GM19240 (cell line): ENCODE data around the gene CUX1.
"Not testable (repeated sequence)": the region's sequence is repeated elsewhere in the genome, so short reads cannot be mapped to it uniquely, and the experiment has no call there.

ENCODE experiments used
- DNase-seq: peaks from one replicate; pipeline ENCODE4 v3.0.0; 2011; ENCODE audit warnings: low spot score; ENCODE audit not compliant: insufficient read length

The CUX1 gene

GRCh38 chr7:102138676-102139075 lies 321.2 kb downstream of the CUX1 start:
- no peak for DNase-seq

- peak; percentile 16 for DNase-seq
These were observed 323.5 kb downstream of the CUX1 start for GRCh38 chr7:102140952-102141370.

- DNase-seq = not testable (repeated sequence)
These were observed 325.0 kb downstream of the CUX1 start for GRCh38 chr7:102142433-102142832.

GRCh38 chr7:102146122-102146521 lies 328.7 kb downstream of the CUX1 start:
- DNase-seq = no peak

GRCh38 chr7:102147008-102147407 lies 329.6 kb downstream of the CUX1 start:
- DNase-seq = no peak

- no peak for DNase-seq
These were observed 331.4 kb downstream of the CUX1 start for GRCh38 chr7:102148799-102149198.

GRCh38 chr7:102149416-102149815 lies 332.0 kb downstream of the CUX1 start:
- no peak for DNase-seq

- no peak for DNase-seq
These were observed 332.8 kb downstream of the CUX1 start for GRCh38 chr7:102150266-102150665.

GRCh38 chr7:102152672-102153598 lies 335.5 kb downstream of the CUX1 start:
- no peak for DNase-seq

- no peak for DNase-seq
These were observed 336.1 kb downstream of the CUX1 start for GRCh38 chr7:102153599-102153946.

GRCh38 chr7:102154425-102154824 lies 337.0 kb downstream of the CUX1 start:
- DNase-seq = no peak

GRCh38 chr7:102155821-102156441 lies 338.5 kb downstream of the CUX1 start:
- no peak for DNase-seq

GRCh38 chr7:102156867-102157266 lies 339.4 kb downstream of the CUX1 start:
- no peak for DNase-seq

- no peak for DNase-seq
These were observed 347.7 kb downstream of the CUX1 start for GRCh38 chr7:102165136-102165535.

GRCh38 chr7:102167254-102167653 lies 349.8 kb downstream of the CUX1 start:
- no peak for DNase-seq

GRCh38 chr7:102169651-102170392 lies 352.4 kb downstream of the CUX1 start:
- no peak for DNase-seq

- DNase-seq = no peak
These were observed 353.1 kb downstream of the CUX1 start for GRCh38 chr7:102170393-102170970.

GRCh38 chr7:102173669-102174068 lies 356.2 kb downstream of the CUX1 start:
- DNase-seq = no peak

- DNase-seq = no peak
These were observed 358.2 kb downstream of the CUX1 start for GRCh38 chr7:102175423-102176170.

GRCh38 chr7:102178410-102178809 lies 361.0 kb downstream of the CUX1 start:
- DNase-seq = no peak

- no peak for DNase-seq
These were observed 363.3 kb downstream of the CUX1 start for GRCh38 chr7:102180727-102181126.
